ENCODE data around the gene KLK6.

GRCh38 chr19:51000426-51000825 is 31.0 kb upstream of the KLK6 start:
- no peak for TF ChIP-seq CTCF (IDR thresholded peaks at IDR 0.05)
- TF ChIP-seq POLR2A (IDR thresholded peaks at IDR 0.05) = no peak
- no peak for TF ChIP-seq POLR2AphosphoS5 (IDR thresholded peaks at IDR 0.05)
